H9 (cell line): ENCODE measurements around the gene AP3S1. TPM values are rescaled to one million over a fixed set of nuclear protein-coding genes. Genes with fewer than 3 reads are reported as not detected.

Source experiments
- DNase-seq: peaks from one replicate; pipeline ENCODE4 v3.0.0-alpha.2; 2017
- H2AFZ ChIP-seq: one replicate; pipeline ENCODE4 v1.6.1; 2013; ENCODE audit warnings: mild to moderate bottlenecking, low read length, control low read depth, moderate library complexity
- H2AK5ac ChIP-seq: 2 replicates; pipeline ENCODE4 v1.6.1; 2013; ENCODE audit warnings: low read length, control low read depth, mixed read lengths; ENCODE audit not compliant: insufficient read length
- H2BK120ac ChIP-seq: one replicate; pipeline ENCODE4 v1.6.1; 2013; ENCODE audit warnings: low read depth, mild to moderate bottlenecking, low read length, control low read depth, inconsistent platforms; ENCODE audit not compliant: poor library complexity, severe bottlenecking
- H2BK12ac ChIP-seq: 2 replicates; pipeline ENCODE4 v1.6.1; 2013; ENCODE audit warnings: low read length, control low read depth, mixed read lengths, low read depth; ENCODE audit not compliant: insufficient read length
- H2BK15ac ChIP-seq: 2 replicates; pipeline ENCODE4 v1.6.1; 2013; ENCODE audit warnings: low read depth, low read length, control low read depth
- H2BK20ac ChIP-seq: one replicate; pipeline ENCODE4 v1.6.1; 2013; ENCODE audit warnings: low read depth, mild to moderate bottlenecking, low read length, control low read depth, inconsistent platforms; ENCODE audit not compliant: poor library complexity, severe bottlenecking
- H2BK5ac ChIP-seq: 2 replicates; pipeline ENCODE4 v1.6.1; 2013; ENCODE audit warnings: low read length, control low read depth, mixed read lengths; ENCODE audit not compliant: insufficient read length
- H3K14ac ChIP-seq: 2 replicates; pipeline ENCODE4 v1.6.1; 2013; ENCODE audit warnings: low read length, control low read depth; ENCODE audit not compliant: insufficient read depth
- H3K18ac ChIP-seq: 2 replicates; pipeline ENCODE4 v1.6.1; 2013; ENCODE audit warnings: low read depth, mild to moderate bottlenecking, mixed read lengths, low read length, control low read depth; ENCODE audit not compliant: insufficient read length
- H3K23ac ChIP-seq: 2 replicates; pipeline ENCODE4 v1.6.1; 2013; ENCODE audit warnings: low read length, control low read depth, mixed read lengths, low read depth; ENCODE audit not compliant: insufficient read length
- H3K23me2 ChIP-seq: 2 replicates; pipeline ENCODE4 v1.6.1; 2013; ENCODE audit warnings: low read depth, mild to moderate bottlenecking, mixed read lengths, low read length, control low read depth; ENCODE audit not compliant: insufficient read length, poor library complexity, severe bottlenecking
- H3K27ac ChIP-seq: 2 replicates; pipeline ENCODE4 v1.5.1; 2013; ENCODE audit warnings: low read length, control low read depth, mixed read lengths, low read depth; ENCODE audit not compliant: insufficient read length
- H3K27me3 ChIP-seq: 2 replicates; pipeline ENCODE4 v1.6.1; 2013; ENCODE audit warnings: low read length, control low read depth, inconsistent platforms; ENCODE audit not compliant: insufficient read depth
- H3K4ac ChIP-seq: 2 replicates; pipeline ENCODE4 v1.6.1; 2013; ENCODE audit warnings: low read depth, mild to moderate bottlenecking, control low read depth, inconsistent platforms, low read length, moderate library complexity
- H3K4me1 ChIP-seq: 2 replicates; pipeline ENCODE4 v1.6.1; 2013; ENCODE audit warnings: low read length, control low read depth, inconsistent platforms; ENCODE audit not compliant: insufficient read depth
- H3K4me2 ChIP-seq: 2 replicates; pipeline ENCODE4 v1.6.1; 2013; ENCODE audit warnings: low read length, control low read depth, mixed read lengths; ENCODE audit not compliant: insufficient read length, insufficient read depth
- H3K56ac ChIP-seq: 2 replicates; pipeline ENCODE4 v1.6.1; 2013; ENCODE audit warnings: low read depth, mild to moderate bottlenecking, mixed read lengths, low read length, control low read depth; ENCODE audit not compliant: insufficient read length
- H3K79me1 ChIP-seq: 2 replicates; pipeline ENCODE4 v1.6.1; 2013; ENCODE audit warnings: low read depth, mild to moderate bottlenecking, moderate library complexity, low read length, control low read depth, inconsistent platforms; ENCODE audit not compliant: insufficient read depth, poor library complexity, severe bottlenecking
- H3K79me2 ChIP-seq: 2 replicates; pipeline ENCODE4 v1.6.1; 2013; ENCODE audit warnings: low read length, control low read depth, inconsistent platforms; ENCODE audit not compliant: insufficient read depth
- H3K9ac ChIP-seq: 2 replicates; pipeline ENCODE4 v1.6.1; 2013; ENCODE audit warnings: low read length, control low read depth, mixed read lengths; ENCODE audit not compliant: insufficient read length; ENCODE audit errors: extremely low read depth
- H3K9me3 ChIP-seq: one replicate; pipeline ENCODE4 v1.6.1; 2013; ENCODE audit warnings: low read depth, low read length, inconsistent platforms; ENCODE audit not compliant: control insufficient read depth
- H3T11ph ChIP-seq: one replicate; pipeline ENCODE4 v1.6.1; 2013; ENCODE audit warnings: mild to moderate bottlenecking, low read length, control low read depth, inconsistent platforms
- H4K20me1 ChIP-seq: one replicate; pipeline ENCODE4 v1.6.1; 2013; ENCODE audit not compliant: control insufficient read depth, insufficient read length, insufficient read depth
- H4K5ac ChIP-seq: 2 replicates; pipeline ENCODE4 v1.6.1; 2013; ENCODE audit warnings: low read depth, mild to moderate bottlenecking, mixed read lengths, low read length, control low read depth; ENCODE audit not compliant: insufficient read length
- H4K8ac ChIP-seq: replicated peaks from 2 replicates; pipeline ENCODE4 v1.6.1; 2013; ENCODE audit warnings: low read length, control low read depth, mixed read lengths, low read depth; ENCODE audit not compliant: insufficient read length
- H4K91ac ChIP-seq: 2 replicates; pipeline ENCODE4 v1.6.1; 2013; ENCODE audit warnings: low read depth, mild to moderate bottlenecking, moderate library complexity, mixed read lengths, low read length, control low read depth; ENCODE audit not compliant: insufficient read length
- H3K27ac Mint-ChIP-seq, 3 experiments: 2 replicates in 2 of 3; 3 replicates in 1 of 3; pipeline ENCODE4 v1.8.0; 2020 to 2021; ENCODE audit warnings: mixed read lengths in 3 of 3, mild to moderate bottlenecking in 1 of 3, moderate library complexity in 1 of 3
- H3K27me3 Mint-ChIP-seq: 2 replicates; pipeline ENCODE4 v1.8.0; 2021; ENCODE audit warnings: low read depth, mild to moderate bottlenecking, moderate library complexity, mixed read lengths
- H3K36me3 Mint-ChIP-seq, 3 experiments: 2 replicates in 2 of 3; 3 replicates in 1 of 3; pipeline ENCODE4 v1.8.0; 2020 to 2021; ENCODE audit warnings: low read depth in 3 of 3, mixed read lengths in 3 of 3; ENCODE audit not compliant: insufficient read depth in 1 of 3
- H3K4me1 Mint-ChIP-seq, 2 experiments: 2 replicates each; pipeline ENCODE4 v1.8.0; 2020; ENCODE audit warnings: mixed read lengths in 2 of 2
- H3K4me3 Mint-ChIP-seq, 2 experiments: 2 replicates in 1 of 2; 3 replicates in 1 of 2; pipeline ENCODE4 v1.8.0; 2020 to 2021; ENCODE audit warnings: mild to moderate bottlenecking in 2 of 2, mixed read lengths in 2 of 2, moderate library complexity in 1 of 2
- H3K9me3 Mint-ChIP-seq, 2 experiments: 2 replicates in 1 of 2; 3 replicates in 1 of 2; pipeline ENCODE4 v1.8.0; 2020; ENCODE audit warnings: mild to moderate bottlenecking in 2 of 2, mixed read lengths in 2 of 2, moderate library complexity in 1 of 2
- WGBS: extraction: QIAGEN DNeasy Blood & Tissue Kit; methylation state at CpG from one replicate; pipeline ENCODE4 v1.1.7; 2013; ENCODE audit warnings: missing lambda C conversion rate, low lambda C conversion rate, mixed read lengths; ENCODE audit not compliant: insufficient read length; ENCODE audit errors: extremely low coverage; 5-methylcytosine and 5-hydroxymethylcytosine counted together
- total RNA-seq: library from RNA; stranded (reverse); gene quantifications from 2 replicates; pipeline ENCODE4 v1.2.1, GENCODE V29; 2021
- TF ChIP-seq, protein P1 (sequence below): fragments of 200-600 bp; sonication (generic); conservative IDR thresholded peaks from 3 replicates; pipeline ENCODE4 v1.8.0; 2021; ENCODE audit warnings: antibody characterized with exemption, mild to moderate bottlenecking

Gene AP3S1
- total RNA-seq, 1 experiment from 2014 or later, result 78.4 TPM

GRCh38 chr5:115946655-115947054, 104.9 kb downstream of the AP3S1 start:
- no peak overlapping the region for H3K14ac ChIP-seq
- no peak overlapping the region for H3K4me2 ChIP-seq
- no peaks in the 10 kb centered on the region for H3K79me1 ChIP-seq
- no peak overlapping the region for H4K5ac ChIP-seq
- WGBS, result no CpG with 5 or more reads among the region's 2 CpGs
- H3K9me3 ChIP-seq, result no peaks in the 10 kb centered on the region
- no peak overlapping the region for H2AK5ac ChIP-seq
- no peaks in the 10 kb centered on the region; the same call in 1 of the 2 replicates for H3K79me2 ChIP-seq
- H3K18ac ChIP-seq, result no peak overlapping the region
- Mint-ChIP-seq H3K27ac (no peak overlapping the region), H3K36me3 (peaks cover 0 to 5% (median 0%) of the 10 kb centered on the region in 3 experiments; a peak in 3 of 7 replicates), H3K9me3 (peaks cover 4 to 8% of the 10 kb centered on the region in 2 experiments; a peak in 4 of 5 replicates), H3K27me3 (no peaks in the 10 kb centered on the region), H3K4me3 (no peak overlapping the region), H3K4me1 (peaks cover 1 to 5% of the 10 kb centered on the region in 2 experiments)
- H4K20me1 ChIP-seq, result no peaks in the 10 kb centered on the region
- H4K8ac ChIP-seq, result no peak overlapping the region
- H3K27ac ChIP-seq, result no peak overlapping the region
- H3K27me3 ChIP-seq, result no peaks in the 10 kb centered on the region
- H3K23me2 ChIP-seq, result no peaks in the 10 kb centered on the region
- H2BK120ac ChIP-seq, result no peak overlapping the region
- H3K56ac ChIP-seq, result no peak overlapping the region
- no peak overlapping the region for H2BK12ac ChIP-seq
- no peak overlapping the region for H2BK15ac ChIP-seq
- H2AFZ ChIP-seq, result no peak overlapping the region
- no peak for DNase-seq
- H3K4ac ChIP-seq, result no peak overlapping the region
- H3K23ac ChIP-seq, result no peak overlapping the region
- no peak overlapping the region for H3K9ac ChIP-seq
- H2BK5ac ChIP-seq, result no peak overlapping the region
- no peak overlapping the region for H2BK20ac ChIP-seq
- TF ChIP-seq, protein P1, sequence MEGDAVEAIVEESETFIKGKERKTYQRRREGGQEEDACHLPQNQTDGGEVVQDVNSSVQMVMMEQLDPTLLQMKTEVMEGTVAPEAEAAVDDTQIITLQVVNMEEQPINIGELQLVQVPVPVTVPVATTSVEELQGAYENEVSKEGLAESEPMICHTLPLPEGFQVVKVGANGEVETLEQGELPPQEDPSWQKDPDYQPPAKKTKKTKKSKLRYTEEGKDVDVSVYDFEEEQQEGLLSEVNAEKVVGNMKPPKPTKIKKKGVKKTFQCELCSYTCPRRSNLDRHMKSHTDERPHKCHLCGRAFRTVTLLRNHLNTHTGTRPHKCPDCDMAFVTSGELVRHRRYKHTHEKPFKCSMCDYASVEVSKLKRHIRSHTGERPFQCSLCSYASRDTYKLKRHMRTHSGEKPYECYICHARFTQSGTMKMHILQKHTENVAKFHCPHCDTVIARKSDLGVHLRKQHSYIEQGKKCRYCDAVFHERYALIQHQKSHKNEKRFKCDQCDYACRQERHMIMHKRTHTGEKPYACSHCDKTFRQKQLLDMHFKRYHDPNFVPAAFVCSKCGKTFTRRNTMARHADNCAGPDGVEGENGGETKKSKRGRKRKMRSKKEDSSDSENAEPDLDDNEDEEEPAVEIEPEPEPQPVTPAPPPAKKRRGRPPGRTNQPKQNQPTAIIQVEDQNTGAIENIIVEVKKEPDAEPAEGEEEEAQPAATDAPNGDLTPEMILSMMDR, result no peak
- no peaks in the 10 kb centered on the region for H3K4me1 ChIP-seq
- H4K91ac ChIP-seq, result no peak overlapping the region
- H3T11ph ChIP-seq, result no peak overlapping the region
